Keratinocyte (primary cell): ENCODE data around the gene BLOC1S6. TPM values are rescaled to one million over a fixed set of nuclear protein-coding genes. Genes with fewer than 3 reads are reported as not detected.

ENCODE experiments used
- DNase-seq: peaks from one replicate; pipeline ENCODE4 v3.0.0-alpha.2; 2011; ENCODE audit warnings: low read depth, missing footprints, low spot score
- FAIRE-seq: peaks from 2 replicates; lab custom pipeline; 2011; peaks lifted over from hg19 to GRCh38; lab: Jason Lieb, UNC
- H2AFZ ChIP-seq: 2 replicates; pipeline ENCODE4 v1.6.0; 2012; ENCODE audit warnings: low read length, control low read depth, inconsistent platforms; ENCODE audit not compliant: control insufficient read depth
- H3K27ac ChIP-seq: 2 replicates; pipeline ENCODE4 v1.5.1; 2011; ENCODE audit warnings: low read length; ENCODE audit not compliant: control insufficient read depth, insufficient read depth
- H3K27me3 ChIP-seq: 3 replicates; pipeline ENCODE4 v1.6.0; 2011; ENCODE audit warnings: low read length; ENCODE audit not compliant: control insufficient read depth, insufficient read depth; ENCODE audit errors: extremely low read depth
- H3K36me3 ChIP-seq, 2 experiments: 2 replicates in 1 of 2; 3 replicates in 1 of 2; pipeline ENCODE4 v1.5.1; 2011; ENCODE audit warnings: low read length in 2 of 2, mild to moderate bottlenecking in 1 of 2; ENCODE audit not compliant: control insufficient read depth in 2 of 2, insufficient read depth in 2 of 2; ENCODE audit errors: extremely low read depth in 1 of 2
- H3K4me1 ChIP-seq: 3 replicates; pipeline ENCODE4 v1.5.1; 2011; ENCODE audit warnings: low read length; ENCODE audit not compliant: control insufficient read depth, insufficient read depth; ENCODE audit errors: extremely low read depth
- H3K4me2 ChIP-seq: 3 replicates; pipeline ENCODE4 v1.6.0; 2011; ENCODE audit warnings: low read depth, low read length; ENCODE audit not compliant: control insufficient read depth, insufficient read depth; ENCODE audit errors: extremely low read depth
- H3K4me3 ChIP-seq, 3 experiments: fragments of 200-600 bp in 1 of 3; sonication (generic) in 1 of 3; 2 replicates in 2 of 3; 3 replicates in 1 of 3; pipeline ENCODE4 v1.5.1; 2011 to 2016; ENCODE audit warnings: low read length in 3 of 3, mild to moderate bottlenecking in 3 of 3, control low read depth in 2 of 3, inconsistent platforms in 1 of 3, low read depth in 1 of 3, mixed read lengths in 1 of 3, mixed run types in 1 of 3, moderate library complexity in 1 of 3; ENCODE audit not compliant: control insufficient read depth in 2 of 3, insufficient read depth in 2 of 3; ENCODE audit errors: extremely low read depth in 1 of 3
- H3K79me2 ChIP-seq: 2 replicates; pipeline ENCODE4 v1.6.0; 2012; ENCODE audit warnings: low read length; ENCODE audit not compliant: control insufficient read depth, insufficient read depth
- H3K9ac ChIP-seq: 3 replicates; pipeline ENCODE4 v1.6.0; 2011; ENCODE audit warnings: low read length; ENCODE audit not compliant: control insufficient read depth, insufficient read depth; ENCODE audit errors: extremely low read depth
- H3K9me1 ChIP-seq: 3 replicates; pipeline ENCODE4 v1.6.0; 2011; ENCODE audit warnings: low read length; ENCODE audit not compliant: control insufficient read depth, insufficient read depth; ENCODE audit errors: extremely low read depth
- H3K9me3 ChIP-seq: 2 replicates; pipeline ENCODE4 v1.5.1; 2012; ENCODE audit warnings: low read depth, low read length; ENCODE audit not compliant: control insufficient read depth
- H4K20me1 ChIP-seq: 3 replicates; pipeline ENCODE4 v1.6.0; 2011; ENCODE audit warnings: low read length; ENCODE audit not compliant: control insufficient read depth, insufficient read depth; ENCODE audit errors: extremely low read depth
- EZH2 ChIP-seq: IDR thresholded peaks from one replicate; pipeline ENCODE4 v1.6.1; 2012; ENCODE audit warnings: inconsistent platforms, mild to moderate bottlenecking, low read length, moderate library complexity
- dilution Hi-C: fragments of 300-500 bp; cut with MboI; formaldehyde crosslinking; loops from one replicate; pipeline ENCODE4 v1.7.0; 2020; ENCODE audit warnings: low sequenced_read_pairs; ENCODE audit not compliant: extremely low pct_ligation_motif_present
- polyA plus RNA-seq, 5 experiments: library from polyadenylated mRNA; depleted of rRNA in 3 of 5; stranded (reverse) in 3 of 5; stranded (forward) in 1 of 5; unstranded in 1 of 5; fragments of >200 nt; gene quantifications; 1 replicate in 1 of 5; 2 replicates in 3 of 5; 3 replicates in 1 of 5; pipeline versions ENCODE4 v1.2.1 to v1.2.3, GENCODE V29; 2011 to 2012; ENCODE audit warnings: missing spikeins in 2 of 5, low read depth in 1 of 5, low replicate concordance in 1 of 5
- TF ChIP-seq, protein P1 (sequence below), 3 experiments: IDR thresholded peaks in 1 of 3; conservative IDR thresholded peaks in 1 of 3; optimal IDR thresholded peaks in 1 of 3; 2 replicates in 2 of 3; 3 replicates in 1 of 3; pipeline versions ENCODE3 to v1.5.1; 2011; ENCODE audit warnings: low read length in 3 of 3, mild to moderate bottlenecking in 3 of 3, moderate library complexity in 2 of 3, control low read depth in 1 of 3, inconsistent platforms in 1 of 3; ENCODE audit not compliant: insufficient read depth in 2 of 3; ENCODE audit errors: extremely low read depth in 1 of 3

Gene BLOC1S6
- polyA plus RNA-seq, 1 donor (not counting 4 experiments of a cell fraction or from before 2014, with no cell fraction given) = 15.5 TPM

DNA sequence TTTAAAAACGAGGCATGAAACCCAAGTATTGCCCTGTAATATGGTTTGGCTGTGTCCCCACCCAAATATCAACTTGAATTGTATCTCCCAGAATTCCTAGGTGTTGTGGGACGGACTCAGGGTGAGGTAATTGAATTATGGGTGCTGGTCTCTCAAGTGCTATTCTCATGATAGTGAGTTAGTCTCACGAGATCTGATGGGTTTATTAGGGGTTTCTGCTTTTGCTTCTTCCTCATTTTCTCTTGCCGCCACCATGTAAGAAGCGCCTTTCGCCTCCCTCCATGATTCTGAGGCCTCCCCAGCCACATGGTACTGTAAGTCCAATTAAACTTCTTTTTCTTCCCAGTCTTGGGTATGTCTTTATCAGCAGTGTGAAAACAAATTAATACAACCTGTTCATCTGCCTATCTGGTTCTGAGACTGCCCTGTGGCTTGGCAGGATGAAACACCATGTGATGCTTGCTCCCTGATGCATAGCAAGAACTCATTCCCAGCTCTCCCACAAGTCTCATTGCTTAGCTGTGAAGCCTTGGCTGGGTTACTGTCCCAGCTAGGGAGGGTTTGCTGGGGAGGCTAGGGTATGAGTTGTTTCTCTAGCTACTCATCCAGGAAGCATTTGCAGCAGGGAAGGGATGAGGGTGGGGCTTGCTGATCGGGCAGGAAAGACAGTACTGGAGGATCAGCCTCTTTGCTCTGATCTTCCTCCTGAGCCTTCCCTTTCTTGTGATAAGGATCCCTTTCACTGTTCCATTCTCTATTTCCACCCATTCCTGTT is 43.9 kb downstream of the BLOC1S6 start:
- FAIRE-seq = peak; percentile 99
- peak overlapping the region; percentile 81 for H3K9ac ChIP-seq
- no peak for TF ChIP-seq EZH2
- TF ChIP-seq, protein P1, sequence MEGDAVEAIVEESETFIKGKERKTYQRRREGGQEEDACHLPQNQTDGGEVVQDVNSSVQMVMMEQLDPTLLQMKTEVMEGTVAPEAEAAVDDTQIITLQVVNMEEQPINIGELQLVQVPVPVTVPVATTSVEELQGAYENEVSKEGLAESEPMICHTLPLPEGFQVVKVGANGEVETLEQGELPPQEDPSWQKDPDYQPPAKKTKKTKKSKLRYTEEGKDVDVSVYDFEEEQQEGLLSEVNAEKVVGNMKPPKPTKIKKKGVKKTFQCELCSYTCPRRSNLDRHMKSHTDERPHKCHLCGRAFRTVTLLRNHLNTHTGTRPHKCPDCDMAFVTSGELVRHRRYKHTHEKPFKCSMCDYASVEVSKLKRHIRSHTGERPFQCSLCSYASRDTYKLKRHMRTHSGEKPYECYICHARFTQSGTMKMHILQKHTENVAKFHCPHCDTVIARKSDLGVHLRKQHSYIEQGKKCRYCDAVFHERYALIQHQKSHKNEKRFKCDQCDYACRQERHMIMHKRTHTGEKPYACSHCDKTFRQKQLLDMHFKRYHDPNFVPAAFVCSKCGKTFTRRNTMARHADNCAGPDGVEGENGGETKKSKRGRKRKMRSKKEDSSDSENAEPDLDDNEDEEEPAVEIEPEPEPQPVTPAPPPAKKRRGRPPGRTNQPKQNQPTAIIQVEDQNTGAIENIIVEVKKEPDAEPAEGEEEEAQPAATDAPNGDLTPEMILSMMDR (optimal IDR thresholded peaks at IDR 0.05 in 1 of 3, IDR thresholded peaks at IDR 0.05 in 1 of 3, conservative IDR thresholded peaks at IDR 0.05 in 1 of 3; ENCODE audit: extremely low read depth in 1 of 3, insufficient read depth in 2 of 3, low read length in 3 of 3) = no peak

DNA sequence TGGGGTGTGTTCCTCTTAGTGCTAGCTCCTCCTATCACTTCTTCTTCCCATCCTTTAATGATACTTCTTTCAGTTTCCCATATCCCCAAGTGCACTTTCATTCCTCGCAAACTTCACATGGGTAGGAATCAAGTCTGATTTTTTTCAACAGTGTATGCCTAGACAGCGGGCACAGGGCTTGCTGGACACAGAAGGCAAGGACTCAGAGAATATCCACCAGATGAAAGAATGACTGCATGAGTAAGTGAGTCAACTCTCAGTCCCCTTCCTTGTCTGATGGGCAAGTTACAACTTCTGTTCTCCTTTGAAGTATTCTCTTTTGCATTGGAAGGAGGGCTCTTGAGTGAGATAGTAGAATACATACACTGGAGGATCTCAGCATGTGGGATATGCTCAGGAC is 44.6 kb downstream of the BLOC1S6 start:
- Histone ChIP-seq H3K9me3 (no peaks in the 10 kb centered on the region), H3K79me2 (peaks cover 7% of the 10 kb centered on the region), H4K20me1 (no peaks in the 10 kb centered on the region), H3K4me3 (peak overlapping the region; percentile 33 to 72 (median 61)), H3K27me3 (no peaks in the 10 kb centered on the region), H3K4me1 (peaks cover 23% of the 10 kb centered on the region), H3K9ac (peak overlapping the region; percentile 81), H3K9me1 (no peaks in the 10 kb centered on the region), H3K36me3 (no peaks in the 10 kb centered on the region), H3K27ac (peak overlapping the region; percentile 95), H2AFZ (peak overlapping the region; percentile 93), H3K4me2 (peak overlapping the region; percentile 94)
- no peak for FAIRE-seq
- TF ChIP-seq EZH2 = no peak
- TF ChIP-seq, protein P1 (optimal IDR thresholded peaks at IDR 0.05 in 1 of 3, IDR thresholded peaks at IDR 0.05 in 1 of 3, conservative IDR thresholded peaks at IDR 0.05 in 1 of 3; ENCODE audit: extremely low read depth in 1 of 3, insufficient read depth in 2 of 3, low read length in 3 of 3) = no peak
- dilution Hi-C loops = no loop called here
- no peak for DNase-seq

More for the DNA sequence above, 43.9 kb downstream of the BLOC1S6 start:
- H3K79me2 ChIP-seq = peaks cover 2% of the 10 kb centered on the region
- H3K4me1 ChIP-seq = peaks cover 21% of the 10 kb centered on the region
- H2AFZ ChIP-seq = peak overlapping the region; percentile 93
- peak overlapping the region; percentile 95 for H3K27ac ChIP-seq
- no peaks in the 10 kb centered on the region for H3K9me1 ChIP-seq
- no peaks in the 10 kb centered on the region for H3K36me3 ChIP-seq
- no peaks in the 10 kb centered on the region for H4K20me1 ChIP-seq
- peak; percentile 90 for DNase-seq
- peak overlapping the region; percentile 94 for H3K4me2 ChIP-seq
- dilution Hi-C loops = no loop called here
- no peaks in the 10 kb centered on the region for H3K9me3 ChIP-seq
- H3K27me3 ChIP-seq = no peaks in the 10 kb centered on the region
- H3K4me3 ChIP-seq = peak overlapping the region; percentile 33 to 72 (median 61)
